NCI-H2196 treated with DMSO at 0.1 percent for 48 hours (cell line): Measurements from ENCODE around the gene SLC27A5.
"Not testable (repeated sequence)": the region's sequence is repeated elsewhere in the genome, so short reads cannot be mapped to it uniquely, and the experiment has no call there.

Experiments used
- DNase-seq: peaks from one replicate; lab custom pipeline; 2025; ENCODE audit not compliant: unreplicated experiment; lab: John Stamatoyannopoulos, UW

Gene SLC27A5

GRCh38 chr19:58551123-58551497 lies 39.3 kb upstream of the SLC27A5 start:
- DNase-seq, result no peak

GRCh38 chr19:58550362-58551122 lies 38.8 kb upstream of the SLC27A5 start:
- DNase-seq, result no peak

- no peak for DNase-seq
Measured at GRCh38 chr19:58549664-58550361, 38.0 kb upstream of the SLC27A5 start.

- DNase-seq, result no peak
Measured at GRCh38 chr19:58548859-58549663, 37.3 kb upstream of the SLC27A5 start.

- no peak for DNase-seq
Measured at GRCh38 chr19:58547323-58548312, 35.8 kb upstream of the SLC27A5 start.

GRCh38 chr19:58546019-58546530 lies 34.3 kb upstream of the SLC27A5 start:
- DNase-seq, result no peak

GRCh38 chr19:58545286-58546018 lies 33.7 kb upstream of the SLC27A5 start:
- no peak for DNase-seq

- no peak for DNase-seq
Measured at GRCh38 chr19:58544591-58545285, 32.9 kb upstream of the SLC27A5 start.

- no peak for DNase-seq
Measured at GRCh38 chr19:58543826-58544590, 32.2 kb upstream of the SLC27A5 start, which contains the start of gene TRIM28. TSS of gene TRIM28 (plus strand) at chr19:58544064. CDS start at chr19:58544758, 694 bp downstream.

GRCh38 chr19:58542641-58543372 lies 31.0 kb upstream of the SLC27A5 start:
- not testable (repeated sequence) for DNase-seq

- not testable (repeated sequence) for DNase-seq
Measured at GRCh38 chr19:58539169-58539559, 27.4 kb upstream of the SLC27A5 start.

GRCh38 chr19:58538257-58539168 lies 26.7 kb upstream of the SLC27A5 start:
- no peak for DNase-seq

- no peak for DNase-seq
Measured at GRCh38 chr19:58536852-58537798, 25.3 kb upstream of the SLC27A5 start.

GRCh38 chr19:58535857-58536256 lies 24.1 kb upstream of the SLC27A5 start:
- DNase-seq, result no peak
